Stimulated activated CD4-positive, alpha-beta T cell treated with anti-CD3 and anti-CD28 coated beads, Interleukin-12 subunit alpha, Interleukin-12 subunit beta, amount 100 ng/mL, for 24 hours (primary cell): Measurements from ENCODE around the gene GLE1.
"Not testable (repeated sequence)": the region's sequence is repeated elsewhere in the genome, so short reads cannot be mapped to it uniquely, and the experiment has no call there.

ENCODE experiments used
- DNase-seq, 2 experiments: peaks; one replicate each; pipeline ENCODE4 v3.0.0-alpha.2; 2020; ENCODE audit warnings: low read depth in 2 of 2

The GLE1 gene

DNA sequence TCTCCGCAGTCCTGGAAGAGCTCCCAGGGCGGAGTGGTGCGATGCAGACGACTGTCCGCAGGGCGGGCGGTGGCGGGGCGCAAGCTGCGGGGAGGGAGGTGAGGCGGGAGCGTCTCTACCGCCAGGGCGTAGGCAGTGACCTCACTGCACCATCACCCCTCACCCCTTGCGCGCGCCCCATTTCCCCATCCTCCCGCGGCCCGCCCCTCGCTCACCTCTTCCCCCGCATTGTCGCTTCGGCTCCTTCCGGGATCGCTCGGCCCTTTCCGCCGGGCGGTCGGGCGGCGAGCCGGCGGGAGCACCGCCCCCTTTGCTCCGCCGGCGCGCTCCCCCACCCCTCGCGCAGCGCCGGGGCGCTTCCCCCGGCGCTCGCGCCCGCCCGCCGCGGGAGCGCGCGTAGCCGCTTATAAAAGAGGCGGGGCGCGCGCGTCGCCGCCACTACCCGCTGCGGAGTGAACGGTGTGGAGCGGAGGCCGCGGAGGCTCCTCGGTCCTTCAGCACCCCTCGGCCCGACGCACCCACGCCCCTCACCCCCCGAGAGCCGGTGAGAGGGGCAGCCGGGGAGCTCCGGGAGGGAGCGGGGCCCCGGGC is 47.7 kb downstream of the GLE1 start, which contains the start of gene SPTAN1:
TSS of gene SPTAN1 (plus strand) at position 435 of the 591 bp plus-strand sequence. CDS start 14,154 bp downstream, outside the sequence.
- peak; percentile 86 to 92 for DNase-seq

DNA sequence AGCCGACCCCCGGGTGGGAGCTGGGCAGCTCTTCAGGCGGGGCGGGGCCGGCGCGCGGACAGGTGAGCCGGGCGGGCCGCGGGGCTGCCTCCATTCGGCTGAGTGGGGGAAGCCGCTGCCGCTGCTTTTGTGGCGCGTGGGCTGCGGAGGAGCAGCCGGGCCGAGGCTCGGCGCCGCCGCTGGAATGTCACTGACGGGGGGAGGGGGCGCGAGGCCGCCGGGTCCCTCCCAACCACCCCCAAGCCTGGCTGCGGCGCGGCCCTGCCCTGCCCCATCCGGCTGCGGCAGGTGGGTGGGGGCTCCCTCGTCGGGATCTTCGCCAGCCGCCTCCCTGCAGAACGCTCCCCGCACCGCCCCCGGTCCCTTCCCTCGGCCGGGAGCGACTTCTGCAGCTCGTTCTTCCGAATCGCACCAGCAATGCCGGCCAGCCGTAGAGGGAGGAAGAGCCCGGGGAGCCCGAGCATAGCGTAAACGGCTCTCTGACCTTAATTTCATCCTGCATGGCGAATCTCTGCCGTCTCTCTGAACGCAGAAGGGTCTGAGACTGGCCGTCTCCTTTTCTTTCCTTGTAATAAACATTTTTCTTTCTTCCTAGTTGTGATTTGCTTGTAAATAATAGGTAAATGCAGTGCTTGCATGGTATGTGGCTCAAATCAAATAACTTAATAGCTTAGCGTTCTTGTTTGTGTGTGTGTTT is 48.4 kb downstream of the GLE1 start:
- peak; percentile 27 to 46 for DNase-seq

- DNase-seq = no peak
Observed at GRCh38 chr9:128553728-128554127, 49.2 kb downstream of the GLE1 start.

GRCh38 chr9:128554155-128554862 is 49.8 kb downstream of the GLE1 start:
- peak in 1 of 2 experiments; percentile 11 for DNase-seq

- DNase-seq = no peak
Observed at GRCh38 chr9:128555180-128555721, 50.7 kb downstream of the GLE1 start.

DNA sequence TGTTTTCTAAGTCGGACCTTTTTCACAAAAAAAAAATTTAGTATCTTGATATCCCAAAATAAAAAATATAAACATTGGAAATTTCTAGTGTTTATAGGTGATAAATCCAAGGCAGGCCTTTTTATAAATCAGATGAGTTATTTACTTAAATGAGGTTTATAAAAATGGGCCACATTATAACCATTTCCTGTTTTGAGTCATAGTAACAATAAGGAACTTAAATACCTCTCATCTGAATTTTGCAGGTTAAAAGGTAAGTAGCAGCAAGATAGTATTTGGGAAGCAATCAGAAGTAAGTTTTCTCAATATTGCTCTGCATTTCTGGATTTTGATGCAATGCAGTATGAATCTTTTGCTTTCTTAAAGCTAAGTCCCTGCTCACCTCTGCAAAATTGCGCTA is 51.8 kb downstream of the GLE1 start:
- no peak for DNase-seq

DNA sequence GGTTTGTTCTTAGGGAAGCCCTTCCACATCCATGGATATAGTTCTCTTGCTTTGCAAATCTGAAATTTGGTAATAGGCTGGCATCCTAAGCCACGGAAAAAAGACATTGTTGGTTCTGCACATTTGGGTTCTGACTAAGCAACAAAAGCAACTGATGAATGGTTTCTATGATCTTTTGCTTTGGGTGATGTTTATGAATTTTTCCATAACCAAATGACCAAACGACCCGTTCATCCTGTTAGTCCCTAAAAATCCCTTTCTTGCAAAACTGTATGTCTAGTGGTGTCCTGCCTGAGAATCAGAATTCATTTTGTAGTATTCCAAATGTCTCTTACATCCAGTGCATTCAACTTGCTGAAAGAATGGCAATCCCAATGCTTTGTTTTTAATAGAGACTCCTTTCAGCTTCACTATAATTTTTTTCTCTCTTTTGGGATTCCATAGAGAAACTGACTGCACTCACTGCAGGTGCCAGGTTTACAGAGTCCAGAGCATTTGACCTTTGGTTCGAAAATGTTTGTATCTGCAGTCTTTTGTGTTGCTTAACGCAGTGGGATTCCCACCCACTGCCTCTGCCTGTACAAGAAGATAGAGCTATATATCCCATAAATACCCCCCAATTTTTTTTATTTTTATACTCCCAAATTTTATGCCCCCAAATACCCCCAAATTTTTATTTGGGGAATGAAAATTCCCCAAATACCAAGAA is 52.6 kb downstream of the GLE1 start:
- no peak for DNase-seq

GRCh38 chr9:128558431-128559310 is 54.2 kb downstream of the GLE1 start:
- peak; percentile 16 to 42 for DNase-seq

- DNase-seq = no peak
Observed at GRCh38 chr9:128565578-128565977, 61.1 kb downstream of the GLE1 start.

- DNase-seq = no peak
Observed at GRCh38 chr9:128568470-128569078, 64.1 kb downstream of the GLE1 start.

- DNase-seq = no peak
Observed at GRCh38 chr9:128575469-128575868, 71.0 kb downstream of the GLE1 start.

DNA sequence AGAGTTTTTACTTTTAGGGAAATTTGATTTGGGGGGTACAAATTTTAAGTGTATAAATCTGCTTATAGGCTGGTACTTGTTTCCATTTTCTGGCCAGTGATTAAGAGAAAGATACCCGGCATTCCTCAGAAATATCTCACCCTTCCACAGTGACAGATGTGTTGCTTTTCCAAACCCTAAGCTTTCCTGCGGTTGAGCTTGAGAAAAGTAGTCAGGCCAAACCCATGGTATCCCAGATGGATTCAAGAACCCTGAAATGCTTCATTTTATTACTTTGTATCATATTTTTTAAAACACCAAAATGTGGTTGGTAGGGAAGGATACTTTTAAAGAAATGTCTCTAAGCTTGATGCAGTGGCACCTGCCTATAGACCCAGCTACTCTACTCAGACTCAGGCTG is 71.4 kb downstream of the GLE1 start:
- no peak for DNase-seq

DNA sequence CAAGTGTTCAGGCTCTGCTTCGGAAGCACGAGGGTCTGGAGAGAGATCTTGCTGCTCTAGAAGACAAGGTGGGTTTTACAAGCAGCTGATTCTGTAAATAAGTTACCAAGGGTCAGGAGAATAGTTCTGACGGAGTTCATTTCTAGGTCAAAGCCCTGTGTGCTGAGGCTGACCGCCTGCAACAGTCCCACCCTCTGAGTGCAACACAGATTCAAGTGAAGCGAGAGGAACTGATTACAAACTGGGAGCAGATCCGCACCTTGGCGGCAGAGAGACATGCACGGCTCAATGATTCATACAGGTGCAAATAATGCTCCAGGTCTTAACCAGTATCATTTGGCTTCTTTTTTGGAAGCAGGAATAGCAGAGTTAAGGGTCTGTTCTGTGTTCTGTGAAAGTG is 72.7 kb downstream of the GLE1 start:
- DNase-seq = no peak

DNA sequence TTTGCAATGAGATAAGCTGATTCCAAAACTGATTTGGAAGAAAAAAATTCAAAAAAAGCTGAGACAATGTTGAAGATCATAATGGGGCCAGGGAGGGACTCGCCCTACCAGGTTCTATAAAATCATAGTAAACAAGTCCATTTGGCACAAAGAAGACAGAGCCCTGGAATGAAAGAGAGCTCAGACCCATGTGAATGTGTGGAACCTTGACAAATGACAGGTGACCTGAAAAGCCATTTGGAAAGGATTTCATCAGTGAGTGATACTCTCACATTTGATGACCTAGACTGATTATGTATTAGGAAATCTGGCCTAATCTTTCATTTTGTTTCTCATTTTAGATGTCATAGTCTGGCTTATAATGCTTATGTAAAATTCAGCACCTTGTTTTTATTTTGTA is 74.7 kb downstream of the GLE1 start:
- no peak for DNase-seq

- DNase-seq = no peak
Observed at GRCh38 chr9:128580731-128581130, 76.2 kb downstream of the GLE1 start.

DNA sequence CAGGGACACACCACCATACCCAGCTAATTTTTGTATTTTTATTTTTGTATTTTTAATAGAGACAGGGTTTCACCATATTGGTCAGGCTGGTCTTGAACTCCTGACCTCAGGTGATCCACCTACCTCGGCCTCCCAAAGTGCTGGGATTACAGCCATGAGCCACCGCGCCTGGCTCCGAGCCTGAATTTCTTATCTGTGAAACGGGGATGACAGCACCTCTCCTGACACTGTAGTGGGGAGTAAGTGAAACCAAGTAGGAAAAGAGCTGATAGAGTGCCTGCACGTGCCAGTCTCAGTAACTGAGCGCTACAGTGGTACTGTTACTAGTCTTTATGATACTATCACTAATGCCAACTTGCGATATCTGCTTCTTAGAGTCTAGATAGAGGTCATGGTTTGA is 80.6 kb downstream of the GLE1 start:
- DNase-seq = not testable (repeated sequence)

DNA sequence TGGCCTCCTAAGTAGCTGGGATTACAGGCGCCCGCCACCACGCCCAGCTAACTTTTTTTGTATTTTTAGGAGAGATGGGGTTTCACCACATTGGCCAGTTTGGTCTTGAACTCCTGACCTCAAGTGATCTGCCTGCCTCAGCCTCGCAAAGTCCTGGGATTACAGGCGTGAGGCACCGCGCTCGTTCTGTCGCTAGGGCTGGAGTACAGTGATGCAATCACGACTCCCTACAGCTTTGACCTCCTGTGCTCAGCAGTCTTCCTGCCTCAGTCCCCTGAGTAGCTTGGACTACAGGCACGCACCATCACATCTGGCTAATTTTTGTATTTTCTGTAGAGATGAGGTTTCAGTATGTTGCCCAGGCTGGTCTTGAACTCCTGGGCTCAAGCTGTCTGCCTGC is 82.4 kb downstream of the GLE1 start:
- DNase-seq = not testable (repeated sequence)

DNA sequence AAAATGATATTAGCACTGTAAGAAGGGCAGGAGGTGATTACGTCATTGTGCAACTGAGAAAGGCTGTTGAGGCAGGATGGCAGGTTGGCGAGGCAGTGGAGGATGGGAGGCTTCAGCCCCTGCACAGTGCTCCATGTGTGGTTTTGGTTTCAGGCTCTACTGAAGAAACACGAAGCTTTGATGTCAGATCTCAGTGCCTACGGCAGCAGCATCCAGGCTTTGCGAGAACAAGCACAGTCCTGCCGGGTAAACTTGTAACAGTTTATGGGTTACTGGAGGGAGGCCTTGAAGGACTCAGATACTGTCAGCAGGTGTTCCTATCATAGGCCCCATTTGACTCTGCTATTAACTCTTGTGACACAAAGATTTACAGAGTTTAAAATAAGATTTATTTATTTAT is 82.9 kb downstream of the GLE1 start:
- DNase-seq = peak; percentile 6 to 32

DNA sequence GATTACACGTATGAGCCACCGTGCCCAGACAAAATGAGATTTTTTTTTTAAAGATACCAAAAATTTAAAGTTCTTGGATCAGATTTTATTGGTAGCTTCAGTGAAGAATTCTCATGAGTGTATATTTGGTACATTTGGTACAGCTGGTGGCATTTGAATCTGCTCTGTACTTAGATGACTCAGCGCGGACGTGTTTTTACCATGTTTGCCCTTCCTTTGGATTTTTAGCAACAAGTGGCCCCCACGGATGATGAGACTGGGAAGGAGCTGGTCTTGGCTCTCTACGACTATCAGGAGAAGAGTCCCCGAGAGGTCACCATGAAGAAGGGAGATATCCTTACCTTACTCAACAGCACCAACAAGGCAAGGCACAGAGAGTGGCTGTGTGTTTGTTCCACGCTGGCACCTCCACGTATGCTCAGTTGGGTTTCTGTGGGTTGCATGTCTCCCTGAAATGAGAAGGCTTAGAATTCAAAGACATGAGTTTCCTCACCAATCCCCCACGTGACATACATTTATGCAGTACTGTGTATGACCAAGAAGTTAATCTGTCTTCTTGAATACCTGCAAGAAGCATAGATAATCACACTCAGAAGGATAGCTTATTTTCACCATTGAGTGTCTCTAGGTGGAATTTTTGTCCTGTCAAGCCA is 84.2 kb downstream of the GLE1 start:
- DNase-seq = no peak
